Gastrocnemius medialis (tissue), 4 donors: ENCODE measurements around the gene SLC5A2. TPM values are rescaled to one million over a fixed set of nuclear protein-coding genes. Genes with fewer than 3 reads are reported as not detected.
"Not testable (repeated sequence)": the region's sequence is repeated elsewhere in the genome, so short reads cannot be mapped to it uniquely, and the experiment has no call there.

Experiments used
- ATAC-seq, 2 donors: fragments of 150-250 bp; one replicate each; pipeline ENCODE4 v1.9.1; 2016
- DNase-seq, 2 donors: peaks; one replicate each; pipeline ENCODE4 v3.0.0-alpha.2; 2019
- H3K27ac ChIP-seq, 4 donors: fragments of 200-600 bp; sonication (generic); 1 replicate in 1 of 4; 2 replicates in 3 of 4; pipeline ENCODE4 v1.5.1; 2016 to 2018; ENCODE audit warnings: mild to moderate bottlenecking in 2 of 4, moderate library complexity in 1 of 4
- H3K27me3 ChIP-seq, 3 donors: fragments of 200-600 bp; sonication (generic) in 2 of 3; 1 replicate in 1 of 3; 2 replicates in 2 of 3; pipeline versions ENCODE4 v1.5.1 to v1.6.0; 2016 to 2019; ENCODE audit warnings: mild to moderate bottlenecking in 1 of 3, moderate library complexity in 1 of 3
- H3K36me3 ChIP-seq, 2 donors: fragments of 200-600 bp; sonication (generic) in 1 of 2; one replicate each; pipeline ENCODE4 v1.5.1; 2017 to 2018
- H3K4me1 ChIP-seq, 2 donors: fragments of 200-600 bp; sonication (generic) in 1 of 2; one replicate each; pipeline ENCODE4 v1.5.1; 2016 to 2017; ENCODE audit warnings: mild to moderate bottlenecking in 2 of 2
- H3K4me3 ChIP-seq, 4 donors: fragments of 200-600 bp; sonication (generic) in 3 of 4; 1 replicate in 1 of 4; 2 replicates in 3 of 4; pipeline ENCODE4 v1.5.1; 2016 to 2019; ENCODE audit warnings: mild to moderate bottlenecking in 2 of 4
- H3K9me3 ChIP-seq, 3 donors: fragments of 200-600 bp; sonication (generic) in 2 of 3; 1 replicate in 1 of 3; 2 replicates in 2 of 3; pipeline ENCODE4 v1.5.1; 2016 to 2019
- CTCF ChIP-seq, 5 experiments: fragments of 450-650 bp in 3 of 5; fragments of 200-600 bp in 2 of 5; sonication (generic) in 2 of 5; IDR thresholded peaks in 4 of 5; conservative IDR thresholded peaks in 1 of 5; 1 replicate in 4 of 5; 2 replicates in 1 of 5; pipeline ENCODE4 v1.5.1; 2016 to 2019; ENCODE audit warnings: antibody characterized with exemption in 5 of 5, mild to moderate bottlenecking in 3 of 5, moderate library complexity in 3 of 5
- POLR2A ChIP-seq, 2 donors: fragments of 450-650 bp; IDR thresholded peaks; one replicate each; pipeline ENCODE4 v1.6.1; 2017; ENCODE audit warnings: antibody characterized with exemption in 2 of 2, mild to moderate bottlenecking in 2 of 2, moderate library complexity in 2 of 2
- in situ Hi-C, 4 donors: fragments of 200-750 bp; cut with MboI; loops; one replicate each; pipeline versions ENCODE4 v1.15.0 to v1.8.0; 2017; ENCODE audit warnings: low sequenced_read_pairs in 4 of 4
- intact Hi-C: fragments of 100-400 bp; cut with DNase I; formaldehyde crosslinking; loops from one replicate; pipeline ENCODE4 v1.15.1; 2023; ENCODE audit warnings: low total_unique reads
- total RNA-seq, 4 donors: library from RNA; depleted of rRNA; stranded (reverse); fragments of >200 nt; gene quantifications; one replicate each; pipeline versions ENCODE4 v1.1.0 to v1.2.3, GENCODE V29; 2016

The SLC5A2 gene
- total RNA-seq, 4 donors from 2014 or later, result not detected

- peak overlapping the region in 3 of 4 donors; percentile 15 to 34 (median 33) for H3K4me3 ChIP-seq
- no peaks in the 10 kb centered on the region for H3K36me3 ChIP-seq
- peaks cover 32 to 38% (median 36%) of the 10 kb centered on the region in 3 donors for H3K27me3 ChIP-seq
- no peak for TF ChIP-seq POLR2A (IDR thresholded peaks at IDR 0.05)
- TF ChIP-seq CTCF (IDR thresholded peaks at IDR 0.05 in 4 of 5, conservative IDR thresholded peaks at IDR 0.05 in 1 of 5), result no peak
- DNase-seq, result no peak
- intact Hi-C loops, result no loop called here
- no peak overlapping the region for H3K27ac ChIP-seq
- H3K4me1 ChIP-seq, result no peaks in the 10 kb centered on the region
- ATAC-seq, result no peak
- no peaks in the 10 kb centered on the region for H3K9me3 ChIP-seq
- in situ Hi-C loops, result no loop called here
Measured at GRCh38 chr16:31537362-31538242, 54.7 kb downstream of the SLC5A2 start.

DNA sequence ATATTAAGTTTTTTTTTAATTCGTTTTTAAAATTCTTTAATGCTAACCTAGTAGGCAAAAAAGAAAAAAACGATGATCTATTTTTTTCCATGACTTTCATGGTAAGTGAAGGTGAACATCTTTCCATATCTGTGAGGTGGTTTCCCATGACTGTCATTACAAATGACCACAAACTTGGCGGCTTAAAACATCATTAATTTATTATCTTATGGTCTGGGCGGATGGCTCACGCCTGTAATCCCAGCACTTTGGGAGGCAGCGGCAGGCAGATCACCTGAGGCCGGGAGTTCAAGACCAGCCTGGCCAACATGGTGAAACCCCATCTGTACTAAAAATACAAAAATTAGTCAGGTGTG lies 55.3 kb downstream of the SLC5A2 start:
- H3K27ac ChIP-seq, DNase-seq, ATAC-seq, H3K4me3 ChIP-seq, H3K9me3 ChIP-seq, in situ Hi-C loops, H3K36me3 ChIP-seq, intact Hi-C loops, H3K4me1 ChIP-seq: not testable (repeated sequence)
- H3K27me3 ChIP-seq, result peaks cover 32 to 37% (median 36%) of the 10 kb centered on the region in 3 donors

GRCh38 chr16:31539762-31540161 lies 56.8 kb downstream of the SLC5A2 start:
- in situ Hi-C loops, ATAC-seq, H3K27ac ChIP-seq: not testable (repeated sequence)

More at GRCh38 chr16:31539762-31540161, 56.8 kb downstream of the SLC5A2 start:
- H3K36me3 ChIP-seq, intact Hi-C loops, H3K9me3 ChIP-seq, H3K4me1 ChIP-seq, H3K4me3 ChIP-seq, DNase-seq: not testable (repeated sequence)
- peaks cover 30 to 36% (median 30%) of the 10 kb centered on the region in 3 donors for H3K27me3 ChIP-seq

Other genes with a start within 250 kb of the SLC5A2 start
- 1 to 10 TPM in 3 of 4 donors, under 1 TPM in 1; 0.68 to 3.9 (median 3.0) TPM for gene ITGAM, start 223.1 kb upstream of the SLC5A2 start, total RNA-seq
- under 1 TPM; 0.22 to 0.91 (median 0.56) TPM for gene ITGAX, start 127.9 kb upstream of the SLC5A2 start, total RNA-seq
- gene ITGAD, start 89.8 kb upstream of the SLC5A2 start, total RNA-seq, result not detected
- 1,000 to 10,000 TPM in 1 of 4 donors, 100 to 1,000 TPM in 3; 597 to 1,192 (median 930) TPM for gene COX6A2, start 54.8 kb upstream of the SLC5A2 start, total RNA-seq
- 1 to 10 TPM in 3 of 4 donors, under 1 TPM in 1; 0.65 to 3.0 (median 1.5) TPM for gene ZNF843, start 40.3 kb upstream of the SLC5A2 start, total RNA-seq
- gene ARMC5, start 23.6 kb upstream of the SLC5A2 start, total RNA-seq, result 10 to 100 TPM; 13.9 to 24.3 (median 19.4) TPM
- 10 to 100 TPM in 1 of 4 donors, 1 to 10 TPM in 3; 4.6 to 14.4 (median 7.4) TPM for gene TGFB1I1, start 11.0 kb upstream of the SLC5A2 start, total RNA-seq
- gene RUSF1, start 25.3 kb downstream of the SLC5A2 start, total RNA-seq, result 10 to 100 TPM in 1 of 4 donors, 1 to 10 TPM in 3; 6.7 to 15.1 (median 8.5) TPM
- not detected for gene AHSP, start 44.8 kb downstream of the SLC5A2 start, total RNA-seq